Measurements from ENCODE around the gene LHX3. TPM values are rescaled to one million over a fixed set of nuclear protein-coding genes. Genes with fewer than 3 reads are reported as not detected.

LHX3 gene
- total RNA-seq, 1 experiment from 2014 or later = not detected

DNA sequence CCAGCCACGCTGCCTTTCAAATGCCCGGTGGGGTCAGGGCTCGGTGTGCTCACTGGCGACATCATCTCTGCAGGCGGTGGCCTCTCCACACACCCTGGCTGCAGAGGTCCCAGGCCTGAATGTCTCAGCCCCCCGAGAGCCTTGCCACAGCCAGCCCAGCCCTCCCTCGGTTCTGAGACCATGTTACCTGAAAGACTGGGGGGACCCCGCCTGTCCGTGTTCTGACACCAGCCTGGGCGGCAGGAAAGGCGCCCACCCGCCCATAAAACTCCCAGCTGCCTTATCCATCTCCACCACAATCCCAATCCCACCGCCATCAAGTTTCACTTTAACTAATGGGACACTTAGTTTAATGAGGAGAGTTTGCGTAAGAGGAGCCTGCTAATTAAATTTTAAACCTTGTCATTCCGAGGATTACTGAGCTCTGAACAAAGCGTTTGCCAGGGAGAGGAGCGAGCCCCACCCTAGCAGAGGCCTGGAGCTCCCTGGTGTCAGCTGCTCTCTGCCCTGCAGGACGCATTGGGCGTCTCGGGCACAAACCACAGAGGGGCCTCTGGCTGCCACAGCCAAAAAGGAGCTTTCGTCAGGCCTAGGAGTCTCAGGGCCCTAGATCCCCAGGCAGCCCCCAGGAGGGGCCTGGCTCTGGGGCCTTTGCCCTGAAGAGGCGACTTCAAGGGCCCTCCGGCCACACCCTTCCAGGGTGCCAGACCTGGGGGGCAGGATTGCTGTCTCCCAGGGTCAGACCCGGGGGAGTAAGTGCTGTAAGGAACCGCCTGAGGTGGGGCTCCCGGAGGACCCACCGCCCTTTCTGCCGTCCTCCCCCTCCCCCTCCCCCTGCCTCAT is 15.3 kb downstream of the LHX3 start:
- Histone ChIP-seq H4K8ac (replicated peaks; ENCODE audit: insufficient read length, low read depth, low read length) (no peak overlapping the region), H2AFZ (ENCODE audit: low read length) (no peak overlapping the region), H3K4me1 (ENCODE audit: insufficient read depth, low read length) (no peaks in the 10 kb centered on the region), H4K20me1 (ENCODE audit: control insufficient read depth, insufficient read depth, insufficient read length) (peaks cover 3% of the 10 kb centered on the region), H2BK15ac (ENCODE audit: low read depth, low read length) (no peak overlapping the region), H3K79me2 (ENCODE audit: insufficient read depth, low read length) (no peaks in the 10 kb centered on the region), H3K14ac (ENCODE audit: insufficient read depth, low read length) (no peak overlapping the region), H3K4me2 (ENCODE audit: insufficient read depth, insufficient read length, low read length) (no peak overlapping the region), H4K91ac (ENCODE audit: insufficient read length, low read depth, low read length) (no peak overlapping the region), H4K5ac (ENCODE audit: insufficient read length, low read depth, low read length) (no peak overlapping the region), H3K23me2 (ENCODE audit: insufficient read length, low read depth, low read length, poor library complexity, severe bottlenecking) (no peaks in the 10 kb centered on the region), H2BK12ac (ENCODE audit: insufficient read length, low read depth, low read length) (no peak overlapping the region), H3K4ac (ENCODE audit: low read depth, low read length) (no peak overlapping the region), H3K79me1 (ENCODE audit: insufficient read depth, low read depth, low read length, poor library complexity, severe bottlenecking) (no peaks in the 10 kb centered on the region), H2AK5ac (ENCODE audit: insufficient read length, low read length) (no peak overlapping the region), H2BK5ac (ENCODE audit: insufficient read length, low read length) (no peak overlapping the region), H3T11ph (ENCODE audit: low read length) (no peak overlapping the region), H2BK20ac (ENCODE audit: low read depth, low read length, poor library complexity, severe bottlenecking) (no peak overlapping the region), H3K9me3 (ENCODE audit: control insufficient read depth, low read depth, low read length) (no peaks in the 10 kb centered on the region), H2BK120ac (ENCODE audit: low read depth, low read length, poor library complexity, severe bottlenecking) (no peak overlapping the region), H3K23ac (ENCODE audit: insufficient read length, low read depth, low read length) (no peak overlapping the region), H3K27ac (ENCODE audit: insufficient read length, low read depth, low read length) (no peak overlapping the region), H3K27me3 (ENCODE audit: insufficient read depth, low read length) (peaks cover 34% of the 10 kb centered on the region; the same call in 1 of the 2 replicates), H3K18ac (ENCODE audit: insufficient read length, low read depth, low read length) (no peak overlapping the region), H3K56ac (ENCODE audit: insufficient read length, low read depth, low read length) (no peak overlapping the region), H3K9ac (ENCODE audit: extremely low read depth, insufficient read length, low read length) (no peak overlapping the region)
- peaks cover 51% of the 10 kb centered on the region for H3K27me3 Mint-ChIP-seq (ENCODE audit: low read depth)
- no CpG with 5 or more reads among the region's 28 CpGs for WGBS (ENCODE audit: extremely low coverage, insufficient read length, low lambda C conversion rate)
- H3K4me1 Mint-ChIP-seq = peaks cover 9 to 44% of the 10 kb centered on the region in 2 experiments
- DNase-seq = no peak
- no peaks in the 10 kb centered on the region for H3K36me3 Mint-ChIP-seq (ENCODE audit: insufficient read depth in 1 of 3, low read depth in 3 of 3)
- H3K9me3 Mint-ChIP-seq = no peaks in the 10 kb centered on the region
- H3K4me3 Mint-ChIP-seq = no peak overlapping the region
- TF ChIP-seq, protein P1, sequence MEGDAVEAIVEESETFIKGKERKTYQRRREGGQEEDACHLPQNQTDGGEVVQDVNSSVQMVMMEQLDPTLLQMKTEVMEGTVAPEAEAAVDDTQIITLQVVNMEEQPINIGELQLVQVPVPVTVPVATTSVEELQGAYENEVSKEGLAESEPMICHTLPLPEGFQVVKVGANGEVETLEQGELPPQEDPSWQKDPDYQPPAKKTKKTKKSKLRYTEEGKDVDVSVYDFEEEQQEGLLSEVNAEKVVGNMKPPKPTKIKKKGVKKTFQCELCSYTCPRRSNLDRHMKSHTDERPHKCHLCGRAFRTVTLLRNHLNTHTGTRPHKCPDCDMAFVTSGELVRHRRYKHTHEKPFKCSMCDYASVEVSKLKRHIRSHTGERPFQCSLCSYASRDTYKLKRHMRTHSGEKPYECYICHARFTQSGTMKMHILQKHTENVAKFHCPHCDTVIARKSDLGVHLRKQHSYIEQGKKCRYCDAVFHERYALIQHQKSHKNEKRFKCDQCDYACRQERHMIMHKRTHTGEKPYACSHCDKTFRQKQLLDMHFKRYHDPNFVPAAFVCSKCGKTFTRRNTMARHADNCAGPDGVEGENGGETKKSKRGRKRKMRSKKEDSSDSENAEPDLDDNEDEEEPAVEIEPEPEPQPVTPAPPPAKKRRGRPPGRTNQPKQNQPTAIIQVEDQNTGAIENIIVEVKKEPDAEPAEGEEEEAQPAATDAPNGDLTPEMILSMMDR (conservative IDR thresholded peaks at IDR 0.05) = no peak
- H3K27ac Mint-ChIP-seq = no peak overlapping the region

Measured in H9 (cell line).